IMR-90 (cell line): Measurements from ENCODE around the gene SCN8A. TPM values are rescaled to one million over a fixed set of nuclear protein-coding genes. Genes with fewer than 3 reads are reported as not detected.

Source experiments
- ATAC-seq: fragments of 200-7000 bp; cut with Tn5 transposase; 2 replicates; pipeline ENCODE4 v1.9.1; 2020; ENCODE audit warnings: low read depth, mild to moderate bottlenecking, moderate library complexity
- BruUV-seq: library from RNA; stranded (reverse); fragments of 400-500 nt; replicated peaks from 2 replicates; lab custom pipeline; 2021; lab: Mats Ljungman, UMichigan
- CTCF ChIA-PET: fragments of 300-600 bp; formaldehyde crosslinking; extraction: SDS; loops from one replicate; lab custom pipeline; 2021; ENCODE audit warnings: antibody characterized with exemption; lab: Yijun Ruan, JAX
- POLR2A ChIA-PET: fragments of 300-600 bp; sonication (Branson Sonifier 250); formaldehyde crosslinking; loops from one replicate; lab custom pipeline; 2022; ENCODE audit warnings: antibody characterized with exemption; ENCODE audit not compliant: unreplicated experiment; lab: Charles Lee
- DNase-seq: peaks from one replicate; pipeline ENCODE4 v3.0.0; 2013
- H2AFZ ChIP-seq: replicated peaks from 2 replicates; pipeline ENCODE3; 2013; ENCODE audit warnings: low read length, mild to moderate bottlenecking; ENCODE audit not compliant: poor library complexity
- H2AK5ac ChIP-seq: 2 replicates; pipeline ENCODE4 v1.6.1; 2013; ENCODE audit warnings: low read depth, low read length, inconsistent platforms
- H2AK9ac ChIP-seq: replicated peaks from 2 replicates; pipeline ENCODE3; 2013; ENCODE audit warnings: mild to moderate bottlenecking, low read depth, low read length, moderate library complexity; ENCODE audit not compliant: poor library complexity
- H2BK120ac ChIP-seq: 2 replicates; pipeline ENCODE4 v1.6.1; 2013; ENCODE audit warnings: low read depth, low read length, inconsistent platforms
- H2BK15ac ChIP-seq: 3 replicates; pipeline ENCODE4 v1.6.1; 2013; ENCODE audit warnings: low read depth, low read length, inconsistent platforms
- H2BK20ac ChIP-seq: 2 replicates; pipeline ENCODE4 v1.6.1; 2013; ENCODE audit warnings: low read depth, mild to moderate bottlenecking, inconsistent platforms, low read length, moderate library complexity
- H2BK5ac ChIP-seq: 2 replicates; pipeline ENCODE4 v1.6.1; 2013; ENCODE audit warnings: mild to moderate bottlenecking, low read depth, low read length, inconsistent platforms; ENCODE audit not compliant: poor library complexity, severe bottlenecking
- H3K14ac ChIP-seq: replicated peaks from 2 replicates; pipeline ENCODE4 v1.6.1; 2013; ENCODE audit warnings: low read depth, low read length, inconsistent platforms
- H3K18ac ChIP-seq: 2 replicates; pipeline ENCODE4 v1.6.1; 2013; ENCODE audit warnings: low read depth, low read length, control low read depth
- H3K23ac ChIP-seq: 2 replicates; pipeline ENCODE4 v1.6.1; 2013; ENCODE audit warnings: low read depth, low read length, inconsistent platforms
- H3K27ac ChIP-seq: 2 replicates; pipeline ENCODE4 v1.5.1; 2013; ENCODE audit warnings: mild to moderate bottlenecking, control low read depth, low read length; ENCODE audit not compliant: insufficient read depth
- H3K27me3 ChIP-seq: 2 replicates; pipeline ENCODE4 v1.6.1; 2013; ENCODE audit warnings: low read length; ENCODE audit not compliant: control insufficient read depth, insufficient read depth
- H3K36me3 ChIP-seq: 2 replicates; pipeline ENCODE4 v1.6.1; 2013; ENCODE audit warnings: low read length, mixed read lengths; ENCODE audit not compliant: control insufficient read depth, insufficient read depth
- H3K4ac ChIP-seq: 2 replicates; pipeline ENCODE4 v1.6.1; 2013; ENCODE audit warnings: low read depth, low read length, inconsistent platforms
- H3K4me1 ChIP-seq: 2 replicates; pipeline ENCODE4 v1.6.1; 2013; ENCODE audit warnings: low read length, mixed read lengths; ENCODE audit not compliant: control insufficient read depth, insufficient read depth
- H3K4me2 ChIP-seq: 2 replicates; pipeline ENCODE4 v1.6.1; 2013; ENCODE audit warnings: low read depth, mild to moderate bottlenecking, control low read depth, low read length, moderate library complexity
- H3K4me3 ChIP-seq: 2 replicates; pipeline ENCODE4 v1.5.1; 2013; ENCODE audit warnings: low read depth, mild to moderate bottlenecking, control low read depth, low read length, moderate library complexity; ENCODE audit not compliant: insufficient read depth
- H3K56ac ChIP-seq: 2 replicates; pipeline ENCODE4 v1.6.1; 2013; ENCODE audit warnings: low read length, inconsistent platforms; ENCODE audit not compliant: insufficient read depth; ENCODE audit errors: extremely low read depth
- H3K79me1 ChIP-seq, 2 experiments: 2 replicates each; pipeline ENCODE4 v1.6.1; 2013; ENCODE audit warnings: low read length in 2 of 2, inconsistent platforms in 1 of 2, low read depth in 1 of 2
- H3K9ac ChIP-seq: 2 replicates; pipeline ENCODE4 v1.6.1; 2013; ENCODE audit warnings: low read depth, low read length, control low read depth
- H3K9me1 ChIP-seq: 2 replicates; pipeline ENCODE4 v1.6.1; 2013; ENCODE audit warnings: low read length, inconsistent platforms; ENCODE audit not compliant: insufficient read depth
- H3K9me3 ChIP-seq: 2 replicates; pipeline ENCODE4 v1.6.1; 2013; ENCODE audit warnings: low read length; ENCODE audit not compliant: control insufficient read depth, insufficient read depth
- H4K20me1 ChIP-seq: 2 replicates; pipeline ENCODE4 v1.6.1; 2013; ENCODE audit warnings: low read length, inconsistent platforms; ENCODE audit not compliant: insufficient read depth
- H4K5ac ChIP-seq: 2 replicates; pipeline ENCODE4 v1.6.1; 2013; ENCODE audit warnings: mild to moderate bottlenecking, low read depth, low read length, control low read depth
- H4K8ac ChIP-seq, 2 experiments: 2 replicates each; pipeline ENCODE4 v1.6.1; 2013; ENCODE audit warnings: low read depth in 2 of 2, low read length in 2 of 2, control low read depth in 1 of 2, inconsistent platforms in 1 of 2
- H4K91ac ChIP-seq: 2 replicates; pipeline ENCODE4 v1.6.1; 2013; ENCODE audit warnings: low read depth, low read length, inconsistent platforms; ENCODE audit not compliant: insufficient read depth
- FOS ChIP-seq: fragments of 150-350 bp; IDR thresholded peaks from 2 replicates; pipeline ENCODE4 v1.6.1; 2016; ENCODE audit warnings: low read depth, low read length
- NFE2L2 ChIP-seq: fragments of 150-350 bp; IDR thresholded peaks from 2 replicates; pipeline ENCODE4 v1.6.1; 2016; ENCODE audit warnings: low read depth, mild to moderate bottlenecking, low read length
- RAD21 ChIP-seq: IDR thresholded peaks from 2 replicates; pipeline ENCODE4 v1.6.1; 2012; ENCODE audit warnings: low read length, improper control_type of control experiment
- WGBS, 2 experiments: methylation state at CpG; one replicate each; pipeline versions ENCODE4 v1.1.5 to v1.1.7; 2013; ENCODE audit warnings: missing lambda C conversion rate in 2 of 2; ENCODE audit not compliant: insufficient read length in 1 of 2; ENCODE audit errors: extremely low coverage in 2 of 2; 5-methylcytosine and 5-hydroxymethylcytosine counted together
- dilution Hi-C: fragments of 300-500 bp; cut with HindIII; formaldehyde crosslinking; loops from one replicate; pipeline ENCODE4 v1.14.3; 2018; ENCODE audit warnings: low sequenced_read_pairs; ENCODE audit not compliant: unreplicated experiment
- in situ Hi-C: fragments of 300-500 bp; cut with MboI; formaldehyde crosslinking; loops from 3 replicates; pipeline ENCODE4 v1.14.3; 2019; ENCODE audit warnings: low sequenced_read_pairs, inconsistent platforms, mixed read lengths
- intact Hi-C: fragments of 100-400 bp; cut with micrococcal nuclease; formaldehyde crosslinking; loops from 2 replicates; pipeline ENCODE4 v1.10.0; 2022
- polyA plus RNA-seq, 3 experiments: library from polyadenylated mRNA; depleted of rRNA; stranded (reverse); fragments of >200 nt; gene quantifications; 2 replicates each; pipeline ENCODE4 v1.2.3, GENCODE V29; 2012; ENCODE audit warnings: low replicate concordance in 1 of 3
- total RNA-seq: library from RNA; depleted of rRNA; stranded (reverse); fragments of >200 nt; gene quantifications from 2 replicates; pipeline ENCODE4 v1.2.3, GENCODE V29; 2012

The SCN8A gene
- total and polyA plus RNA-seq, 2 of the 4 experiments (the other 2 are of a cell fraction), result 6.9 to 19.7 TPM

GRCh38 chr12:51689983-51690382, 99.0 kb downstream of the SCN8A start:
- Histone ChIP-seq H3K18ac (no peak overlapping the region), H3K4me3 (no peak overlapping the region), H3K4me1 (no peaks in the 10 kb centered on the region), H3K27me3 (no peaks in the 10 kb centered on the region), H4K20me1 (no peaks in the 10 kb centered on the region), H4K91ac (no peak overlapping the region), H3K4me2 (no peak overlapping the region), H2AK5ac (no peak overlapping the region), H3K4ac (no peak overlapping the region), H2BK5ac (no peak overlapping the region), H2BK120ac (no peak overlapping the region), H2BK15ac (no peak overlapping the region), H3K14ac (no peak overlapping the region), H3K36me3 (no peaks in the 10 kb centered on the region), H3K9ac (no peak overlapping the region), H3K27ac (no peak overlapping the region), H3K79me1 (peaks cover 0 to 15% of the 10 kb centered on the region in 2 experiments; a peak in 3 of 4 replicates), H2AFZ (no peak overlapping the region), H2BK20ac (no peak overlapping the region), H3K23ac (no peak overlapping the region), H3K9me3 (no peaks in the 10 kb centered on the region), H3K9me1 (peaks cover 15% of the 10 kb centered on the region), H3K56ac (no peak overlapping the region), H2AK9ac (no peak overlapping the region), H4K8ac (no peak overlapping the region), H4K5ac (no peak overlapping the region)
- DNase-seq (no peak), ATAC-seq (no peak)
- BruUV-seq, result no TSS peak
- dilution Hi-C loops, result no loop called here
- intact Hi-C loops, result loop anchor here (10.0 kb wide), 1 partner anchor 265 kb away; the partner anchor contains the start of gene SLC4A8
- ChIA-PET POLR2A (no interaction called here), CTCF (no interaction called here)
- in situ Hi-C loops, result no loop called here
- WGBS, 2 experiments, result no CpG with 5 or more reads among the region's 4 CpGs
- no peak for TF ChIP-seq NFE2L2
- TF ChIP-seq FOS, result no peak
- no peak for TF ChIP-seq RAD21
